IMR-90 (cell line): Measurements from ENCODE around the gene PLEKHH1. TPM values are rescaled to one million over a fixed set of nuclear protein-coding genes. Genes with fewer than 3 reads are reported as not detected.

ENCODE experiments used
- ATAC-seq: fragments of 200-7000 bp; cut with Tn5 transposase; 2 replicates; pipeline ENCODE4 v1.9.1; 2020; ENCODE audit warnings: low read depth, mild to moderate bottlenecking, moderate library complexity
- BruUV-seq: library from RNA; stranded (reverse); fragments of 400-500 nt; replicated peaks from 2 replicates; lab custom pipeline; 2021; lab: Mats Ljungman, UMichigan
- CTCF ChIA-PET: fragments of 300-600 bp; formaldehyde crosslinking; extraction: SDS; loops from one replicate; lab custom pipeline; 2021; ENCODE audit warnings: antibody characterized with exemption; lab: Yijun Ruan, JAX
- POLR2A ChIA-PET: fragments of 300-600 bp; sonication (Branson Sonifier 250); formaldehyde crosslinking; loops from one replicate; lab custom pipeline; 2022; ENCODE audit warnings: antibody characterized with exemption; ENCODE audit not compliant: unreplicated experiment; lab: Charles Lee
- DNase-seq: peaks from one replicate; pipeline ENCODE4 v3.0.0; 2013
- H2AFZ ChIP-seq: replicated peaks from 2 replicates; pipeline ENCODE3; 2013; ENCODE audit warnings: low read length, mild to moderate bottlenecking; ENCODE audit not compliant: poor library complexity
- H2AK5ac ChIP-seq: 2 replicates; pipeline ENCODE4 v1.6.1; 2013; ENCODE audit warnings: low read depth, low read length, inconsistent platforms
- H2AK9ac ChIP-seq: replicated peaks from 2 replicates; pipeline ENCODE3; 2013; ENCODE audit warnings: mild to moderate bottlenecking, low read depth, low read length, moderate library complexity; ENCODE audit not compliant: poor library complexity
- H2BK120ac ChIP-seq: 2 replicates; pipeline ENCODE4 v1.6.1; 2013; ENCODE audit warnings: low read depth, low read length, inconsistent platforms
- H2BK15ac ChIP-seq: 3 replicates; pipeline ENCODE4 v1.6.1; 2013; ENCODE audit warnings: low read depth, low read length, inconsistent platforms
- H2BK20ac ChIP-seq: 2 replicates; pipeline ENCODE4 v1.6.1; 2013; ENCODE audit warnings: low read depth, mild to moderate bottlenecking, inconsistent platforms, low read length, moderate library complexity
- H2BK5ac ChIP-seq: 2 replicates; pipeline ENCODE4 v1.6.1; 2013; ENCODE audit warnings: mild to moderate bottlenecking, low read depth, low read length, inconsistent platforms; ENCODE audit not compliant: poor library complexity, severe bottlenecking
- H3K14ac ChIP-seq: replicated peaks from 2 replicates; pipeline ENCODE4 v1.6.1; 2013; ENCODE audit warnings: low read depth, low read length, inconsistent platforms
- H3K18ac ChIP-seq: 2 replicates; pipeline ENCODE4 v1.6.1; 2013; ENCODE audit warnings: low read depth, low read length, control low read depth
- H3K23ac ChIP-seq: 2 replicates; pipeline ENCODE4 v1.6.1; 2013; ENCODE audit warnings: low read depth, low read length, inconsistent platforms
- H3K27ac ChIP-seq: 2 replicates; pipeline ENCODE4 v1.5.1; 2013; ENCODE audit warnings: mild to moderate bottlenecking, control low read depth, low read length; ENCODE audit not compliant: insufficient read depth
- H3K27me3 ChIP-seq: 2 replicates; pipeline ENCODE4 v1.6.1; 2013; ENCODE audit warnings: low read length; ENCODE audit not compliant: control insufficient read depth, insufficient read depth
- H3K36me3 ChIP-seq: 2 replicates; pipeline ENCODE4 v1.6.1; 2013; ENCODE audit warnings: low read length, mixed read lengths; ENCODE audit not compliant: control insufficient read depth, insufficient read depth
- H3K4ac ChIP-seq: 2 replicates; pipeline ENCODE4 v1.6.1; 2013; ENCODE audit warnings: low read depth, low read length, inconsistent platforms
- H3K4me1 ChIP-seq: 2 replicates; pipeline ENCODE4 v1.6.1; 2013; ENCODE audit warnings: low read length, mixed read lengths; ENCODE audit not compliant: control insufficient read depth, insufficient read depth
- H3K4me2 ChIP-seq: 2 replicates; pipeline ENCODE4 v1.6.1; 2013; ENCODE audit warnings: low read depth, mild to moderate bottlenecking, control low read depth, low read length, moderate library complexity
- H3K4me3 ChIP-seq: 2 replicates; pipeline ENCODE4 v1.5.1; 2013; ENCODE audit warnings: low read depth, mild to moderate bottlenecking, control low read depth, low read length, moderate library complexity; ENCODE audit not compliant: insufficient read depth
- H3K56ac ChIP-seq: 2 replicates; pipeline ENCODE4 v1.6.1; 2013; ENCODE audit warnings: low read length, inconsistent platforms; ENCODE audit not compliant: insufficient read depth; ENCODE audit errors: extremely low read depth
- H3K79me1 ChIP-seq, 2 experiments: 2 replicates each; pipeline ENCODE4 v1.6.1; 2013; ENCODE audit warnings: low read length in 2 of 2, inconsistent platforms in 1 of 2, low read depth in 1 of 2
- H3K9ac ChIP-seq: 2 replicates; pipeline ENCODE4 v1.6.1; 2013; ENCODE audit warnings: low read depth, low read length, control low read depth
- H3K9me1 ChIP-seq: 2 replicates; pipeline ENCODE4 v1.6.1; 2013; ENCODE audit warnings: low read length, inconsistent platforms; ENCODE audit not compliant: insufficient read depth
- H3K9me3 ChIP-seq: 2 replicates; pipeline ENCODE4 v1.6.1; 2013; ENCODE audit warnings: low read length; ENCODE audit not compliant: control insufficient read depth, insufficient read depth
- H4K20me1 ChIP-seq: 2 replicates; pipeline ENCODE4 v1.6.1; 2013; ENCODE audit warnings: low read length, inconsistent platforms; ENCODE audit not compliant: insufficient read depth
- H4K5ac ChIP-seq: 2 replicates; pipeline ENCODE4 v1.6.1; 2013; ENCODE audit warnings: mild to moderate bottlenecking, low read depth, low read length, control low read depth
- H4K8ac ChIP-seq, 2 experiments: 2 replicates each; pipeline ENCODE4 v1.6.1; 2013; ENCODE audit warnings: low read depth in 2 of 2, low read length in 2 of 2, control low read depth in 1 of 2, inconsistent platforms in 1 of 2
- H4K91ac ChIP-seq: 2 replicates; pipeline ENCODE4 v1.6.1; 2013; ENCODE audit warnings: low read depth, low read length, inconsistent platforms; ENCODE audit not compliant: insufficient read depth
- BHLHE40 ChIP-seq: fragments of 150-350 bp; IDR thresholded peaks from 2 replicates; pipeline ENCODE4 v1.6.1; 2016; ENCODE audit warnings: mild to moderate bottlenecking, low read depth, low read length
- CEBPB ChIP-seq: IDR thresholded peaks from 2 replicates; pipeline ENCODE4 v1.6.1; 2012; ENCODE audit warnings: low read depth, low read length, improper control_type of control experiment
- CHD1 ChIP-seq: IDR thresholded peaks from 2 replicates; pipeline ENCODE4 v1.6.1; 2012; ENCODE audit warnings: low read depth, low read length, improper control_type of control experiment
- CTCF ChIP-seq: conservative IDR thresholded peaks from 2 replicates; pipeline ENCODE4 v1.5.1; 2012; ENCODE audit warnings: mild to moderate bottlenecking, low read depth, low read length, improper control_type of control experiment
- ELK1 ChIP-seq: fragments of 150-350 bp; IDR thresholded peaks from 2 replicates; pipeline ENCODE4 v1.6.1; 2016; ENCODE audit warnings: low read depth, mild to moderate bottlenecking, low read length, moderate library complexity, borderline replicate concordance
- FOS ChIP-seq: fragments of 150-350 bp; IDR thresholded peaks from 2 replicates; pipeline ENCODE4 v1.6.1; 2016; ENCODE audit warnings: low read depth, low read length
- MAFK ChIP-seq: IDR thresholded peaks from 2 replicates; pipeline ENCODE4 v1.6.1; 2012; ENCODE audit warnings: low read depth, low read length, improper control_type of control experiment
- MAZ ChIP-seq: IDR thresholded peaks from 2 replicates; pipeline ENCODE4 v1.6.1; 2012; ENCODE audit warnings: low read depth, mild to moderate bottlenecking, low read length, improper control_type of control experiment, moderate library complexity, borderline replicate concordance
- MXI1 ChIP-seq: IDR thresholded peaks from 2 replicates; pipeline ENCODE4 v1.6.1; 2012; ENCODE audit warnings: low read depth, mild to moderate bottlenecking, low read length, moderate library complexity, borderline replicate concordance
- NFE2L2 ChIP-seq: fragments of 150-350 bp; IDR thresholded peaks from 2 replicates; pipeline ENCODE4 v1.6.1; 2016; ENCODE audit warnings: low read depth, mild to moderate bottlenecking, low read length
- POLR2A ChIP-seq: IDR thresholded peaks from 2 replicates; pipeline ENCODE4 v1.6.1; 2012; ENCODE audit warnings: mild to moderate bottlenecking, low read depth, low read length
- RAD21 ChIP-seq: IDR thresholded peaks from 2 replicates; pipeline ENCODE4 v1.6.1; 2012; ENCODE audit warnings: low read length, improper control_type of control experiment
- RCOR1 ChIP-seq: IDR thresholded peaks from 2 replicates; pipeline ENCODE4 v1.6.1; 2012; ENCODE audit warnings: mild to moderate bottlenecking, low read length, improper control_type of control experiment; ENCODE audit not compliant: insufficient replicate concordance
- RFX5 ChIP-seq: IDR thresholded peaks from 2 replicates; pipeline ENCODE4 v1.8.0; 2012; ENCODE audit warnings: low read depth, mild to moderate bottlenecking, low read length, moderate library complexity
- SMC3 ChIP-seq: fragments of 150-350 bp; IDR thresholded peaks from 2 replicates; pipeline ENCODE4 v1.6.1; 2016; ENCODE audit warnings: low read depth, mild to moderate bottlenecking, antibody characterized with exemption, low read length, moderate library complexity
- WGBS, 2 experiments: methylation state at CpG; one replicate each; pipeline versions ENCODE4 v1.1.5 to v1.1.7; 2013; ENCODE audit warnings: missing lambda C conversion rate in 2 of 2; ENCODE audit not compliant: insufficient read length in 1 of 2; ENCODE audit errors: extremely low coverage in 2 of 2; 5-methylcytosine and 5-hydroxymethylcytosine counted together
- dilution Hi-C: fragments of 300-500 bp; cut with HindIII; formaldehyde crosslinking; loops from one replicate; pipeline ENCODE4 v1.14.3; 2018; ENCODE audit warnings: low sequenced_read_pairs; ENCODE audit not compliant: unreplicated experiment
- in situ Hi-C: fragments of 300-500 bp; cut with MboI; formaldehyde crosslinking; loops from 3 replicates; pipeline ENCODE4 v1.14.3; 2019; ENCODE audit warnings: low sequenced_read_pairs, inconsistent platforms, mixed read lengths
- intact Hi-C: fragments of 100-400 bp; cut with micrococcal nuclease; formaldehyde crosslinking; loops from 2 replicates; pipeline ENCODE4 v1.10.0; 2022
- polyA plus RNA-seq, 3 experiments: library from polyadenylated mRNA; depleted of rRNA; stranded (reverse); fragments of >200 nt; gene quantifications; 2 replicates each; pipeline ENCODE4 v1.2.3, GENCODE V29; 2012; ENCODE audit warnings: low replicate concordance in 1 of 3
- total RNA-seq: library from RNA; depleted of rRNA; stranded (reverse); fragments of >200 nt; gene quantifications from 2 replicates; pipeline ENCODE4 v1.2.3, GENCODE V29; 2012
- TF ChIP-seq, protein P1 (sequence below): fragments of 150-350 bp; IDR thresholded peaks from 2 replicates; pipeline ENCODE4 v1.6.1; 2017; ENCODE audit warnings: mild to moderate bottlenecking, antibody characterized with exemption, low read length, low read depth

PLEKHH1 gene
- total and polyA plus RNA-seq, 2 of the 4 experiments (the other 2 are of a cell fraction) = under 0.01 to 0.34 TPM

DNA sequence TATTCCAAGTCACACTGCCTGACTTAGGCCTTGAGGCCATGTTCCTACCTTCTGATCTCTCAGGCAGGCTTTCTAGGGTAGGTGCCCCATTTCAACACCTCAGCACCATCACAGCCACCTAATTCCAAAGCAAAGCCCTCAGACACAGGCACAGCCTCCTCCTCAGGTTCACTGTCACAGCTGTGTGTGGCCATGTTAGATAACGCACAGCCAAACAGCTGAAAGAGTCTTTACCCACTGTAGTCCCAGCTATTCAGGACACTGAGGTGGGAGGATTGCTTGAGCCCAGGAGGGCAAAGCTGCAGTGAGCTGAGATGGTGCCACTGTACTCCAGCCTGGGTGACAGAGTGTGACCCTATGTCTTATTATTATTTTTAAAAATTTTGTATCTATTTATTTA is 37.3 kb upstream of the PLEKHH1 start:
- Histone ChIP-seq H3K9me1 (no peaks in the 10 kb centered on the region), H3K4me3 (no peak overlapping the region), H4K5ac (no peak overlapping the region), H3K4me1 (no peaks in the 10 kb centered on the region), H3K56ac (no peak overlapping the region), H4K91ac (no peak overlapping the region), H2BK20ac (no peak overlapping the region), H2BK15ac (no peak overlapping the region), H3K9ac (no peak overlapping the region), H3K79me1 (no peaks in the 10 kb centered on the region), H4K8ac (no peak overlapping the region), H2AK9ac (no peak overlapping the region), H3K27me3 (peaks cover 12% of the 10 kb centered on the region), H3K23ac (no peak overlapping the region), H3K36me3 (no peaks in the 10 kb centered on the region), H4K20me1 (no peaks in the 10 kb centered on the region), H2BK5ac (no peak overlapping the region), H3K27ac (no peak overlapping the region), H2BK120ac (no peak overlapping the region), H2AFZ (no peak overlapping the region), H3K4ac (no peak overlapping the region), H3K9me3 (peaks cover 9% of the 10 kb centered on the region), H3K4me2 (no peak overlapping the region), H3K14ac (no peak overlapping the region), H2AK5ac (no peak overlapping the region), H3K18ac (no peak overlapping the region)
- ChIA-PET POLR2A (no interaction called here), CTCF (no interaction called here)
- intact Hi-C loops (no loop called here), dilution Hi-C loops (no loop called here), in situ Hi-C loops (no loop called here)
- TF ChIP-seq MXI1 (no peak), FOS (no peak), SMC3 (no peak), BHLHE40 (no peak), RFX5 (no peak), CTCF (no peak), MAFK (no peak), ELK1 (no peak), CHD1 (no peak), RCOR1 (no peak), POLR2A (no peak), CEBPB (no peak), NFE2L2 (no peak), RAD21 (no peak), MAZ (no peak)
- TF ChIP-seq, protein P1, sequence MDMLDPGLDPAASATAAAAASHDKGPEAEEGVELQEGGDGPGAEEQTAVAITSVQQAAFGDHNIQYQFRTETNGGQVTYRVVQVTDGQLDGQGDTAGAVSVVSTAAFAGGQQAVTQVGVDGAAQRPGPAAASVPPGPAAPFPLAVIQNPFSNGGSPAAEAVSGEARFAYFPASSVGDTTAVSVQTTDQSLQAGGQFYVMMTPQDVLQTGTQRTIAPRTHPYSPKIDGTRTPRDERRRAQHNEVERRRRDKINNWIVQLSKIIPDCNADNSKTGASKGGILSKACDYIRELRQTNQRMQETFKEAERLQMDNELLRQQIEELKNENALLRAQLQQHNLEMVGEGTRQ = no peak
- ATAC-seq (no peak), DNase-seq (no peak)
- no TSS peak for BruUV-seq
- WGBS, 2 experiments = no CpG with 5 or more reads among the region's 1 CpG
